ENCODE measurements around the gene HIC1. TPM values are rescaled to one million over a fixed set of nuclear protein-coding genes. Genes with fewer than 3 reads are reported as not detected.

Gene HIC1
- total and polyA plus RNA-seq, 7 donors, result 2.0 to 12.6 (median 4.3) TPM

- intact Hi-C loops (cut with DNase I), result loop anchor here (10.0 kb wide), 2 partner anchors 60 to 360 kb away; no protein-coding TSS in a partner anchor
- whole genome bisulfite sequencing, 3 donors, result 0 to 1% (median 1%) methylated on average over 48 to 73 of the region's 73 CpGs
- ATAC-seq (peak in 3 of 4 donors; percentile 4 to 19 (median 6)), DNase-seq (peak in 1 of 2 donors; percentile 50)
- TF ChIP-seq CTCF (IDR thresholded peaks at IDR 0.05), result no peak
- peak overlapping the region; percentile 28 for H3K27ac ChIP-seq
- no peaks in the 10 kb centered on the region for H3K36me3 ChIP-seq (ENCODE audit: insufficient read depth in 1 of 2, low read depth in 1 of 2)
- peak overlapping the region; percentile 80 for H3K4me3 ChIP-seq
- peaks cover 16% of the 10 kb centered on the region for H3K4me1 ChIP-seq
- no peaks in the 10 kb centered on the region for H3K27me3 ChIP-seq (ENCODE audit: insufficient read depth in 3 of 3, low read length in 2 of 3)
- H3K9me3 ChIP-seq, result no peaks in the 10 kb centered on the region
Measured at GRCh38 chr17:2024572-2025219, 30.2 kb upstream of the HIC1 start.

GRCh38 chr17:2025220-2025621 lies 29.7 kb upstream of the HIC1 start, which contains the start of gene RTN4RL1:
Gene RTN4RL1, minus strand, starts transcription at chr17:2025334. Its CDS starts 469 bp downstream, at chr17:2024865.
- peak in 3 of 4 donors; percentile 56 to 67 (median 60) for ATAC-seq
- H3K27ac ChIP-seq, result peak within 1 kb of the TSS; percentile 58
- no peak for TF ChIP-seq CTCF (IDR thresholded peaks at IDR 0.05)
- intact Hi-C loops (cut with DNase I), result loop anchor here (10.0 kb wide), 2 partner anchors 60 to 360 kb away; no protein-coding TSS in a partner anchor
- H3K9me3 ChIP-seq, result no peaks in the 10 kb centered on the region
- DNase-seq, result peak; percentile 67 to 86
- 0 to 1% (median 1%) methylated on average over 10 to 47 of the region's 47 CpGs for WGBS, 3 donors
- H3K4me1 ChIP-seq, result peaks cover 17% of the 10 kb centered on the region
- no peaks in the 10 kb centered on the region for H3K27me3 ChIP-seq (ENCODE audit: insufficient read depth in 3 of 3, low read length in 2 of 3)
- H3K4me3 ChIP-seq, result peak within 1 kb of the TSS; percentile 80
- no peaks in the 10 kb centered on the region for H3K36me3 ChIP-seq (ENCODE audit: insufficient read depth in 1 of 2, low read depth in 1 of 2)

- H3K4me3 ChIP-seq, result peak overlapping the region; percentile 80
- H3K9me3 ChIP-seq, result no peaks in the 10 kb centered on the region
- peak; percentile 63 for TF ChIP-seq CTCF (IDR thresholded peaks at IDR 0.05)
- ATAC-seq (peak; percentile 48 to 63 (median 57)), DNase-seq (peak; percentile 75 to 87)
- peaks cover 18% of the 10 kb centered on the region for H3K4me1 ChIP-seq
- H3K27ac ChIP-seq, result peak overlapping the region; percentile 58
- intact Hi-C loops (cut with DNase I), result loop anchor here (1.0 to 10.0 kb wide), 4 partner anchors 61 to 361 kb away; no protein-coding TSS in a partner anchor
- H3K36me3 ChIP-seq (ENCODE audit: insufficient read depth in 1 of 2, low read depth in 1 of 2), result no peaks in the 10 kb centered on the region
- 1% methylated on average over 44 to 55 of the region's 55 CpGs for WGBS, 3 donors
- no peaks in the 10 kb centered on the region for H3K27me3 ChIP-seq (ENCODE audit: insufficient read depth in 3 of 3, low read length in 2 of 3)
Measured at GRCh38 chr17:2025622-2026309, 29.1 kb upstream of the HIC1 start.

GRCh38 chr17:2027528-2028233 lies 27.2 kb upstream of the HIC1 start:
- Histone ChIP-seq H3K4me3 (no peak overlapping the region), H3K36me3 (ENCODE audit: insufficient read depth in 1 of 2, low read depth in 1 of 2) (peaks cover 0 to 10% of the 10 kb centered on the region in 2 donors), H3K27ac (no peak overlapping the region), H3K27me3 (ENCODE audit: insufficient read depth in 3 of 3, low read length in 2 of 3) (no peaks in the 10 kb centered on the region), H3K4me1 (peaks cover 37% of the 10 kb centered on the region), H3K9me3 (no peaks in the 10 kb centered on the region)
- WGBS, 3 donors, result 72 to 80% (median 75%) methylated on average over 11 of the region's 11 CpGs
- no peak for ATAC-seq
- no peak for TF ChIP-seq CTCF (IDR thresholded peaks at IDR 0.05)
- intact Hi-C loops (cut with DNase I), result loop anchor here (2.0 to 10.0 kb wide), 3 partner anchors 63 to 363 kb away; no protein-coding TSS in a partner anchor
- DNase-seq, result no peak
